HL-60 (cell line): ENCODE results near the gene PCBD2.

Experiments
- DNase-seq, 2 experiments: peaks; one replicate each; pipeline ENCODE4 v3.0.0-alpha.2; 2010 to 2020; ENCODE audit warnings: low read depth in 1 of 2, low spot score in 1 of 2
- H3K27ac ChIP-seq: fragments of 250-450 bp; sonication (Bioruptor Pico); replicated peaks from 2 replicates; pipeline ENCODE4 v1.5.1; 2020; ENCODE audit warnings: mild to moderate bottlenecking, moderate library complexity
- H3K27me3 ChIP-seq: fragments of 250-450 bp; sonication (Bioruptor Pico); 2 replicates; pipeline ENCODE4 v1.5.1; 2021; ENCODE audit warnings: mild to moderate bottlenecking, moderate library complexity; ENCODE audit not compliant: insufficient read depth, poor library complexity, severe bottlenecking
- H3K4me3 ChIP-seq: replicated peaks from 2 replicates; pipeline ENCODE4 v1.5.1; 2011; ENCODE audit warnings: mild to moderate bottlenecking, control low read depth, low read length; ENCODE audit not compliant: insufficient read depth
- CTCF ChIP-seq: IDR thresholded peaks from one replicate; pipeline ENCODE4 v1.5.1; 2011; ENCODE audit warnings: low read length, control low read depth, inconsistent platforms; ENCODE audit not compliant: insufficient read depth
- GABPA ChIP-seq: IDR thresholded peaks from 2 replicates; pipeline ENCODE4 v1.6.1; 2012; ENCODE audit warnings: low read depth
- POLR2AphosphoS5 ChIP-seq: IDR thresholded peaks from 2 replicates; pipeline ENCODE4 v1.6.1; 2012; ENCODE audit warnings: low read depth
- SPI1 ChIP-seq: IDR thresholded peaks from 2 replicates; pipeline ENCODE4 v1.6.1; 2012; ENCODE audit warnings: low read depth, mild to moderate bottlenecking, borderline replicate concordance
- TF ChIP-seq, protein P1 (sequence below): IDR thresholded peaks from 2 replicates; pipeline ENCODE4 v1.6.1; 2012; ENCODE audit warnings: low read depth; ENCODE audit not compliant: insufficient replicate concordance

The PCBD2 gene

GRCh38 chr5:134964359-134965270 is 59.7 kb downstream of the PCBD2 start:
- no peaks in the 10 kb centered on the region for H3K27me3 ChIP-seq
- no peak for DNase-seq
- H3K27ac ChIP-seq: no peak overlapping the region
- H3K4me3 ChIP-seq: no peak overlapping the region
- no peak for TF ChIP-seq CTCF
- TF ChIP-seq, protein P1, sequence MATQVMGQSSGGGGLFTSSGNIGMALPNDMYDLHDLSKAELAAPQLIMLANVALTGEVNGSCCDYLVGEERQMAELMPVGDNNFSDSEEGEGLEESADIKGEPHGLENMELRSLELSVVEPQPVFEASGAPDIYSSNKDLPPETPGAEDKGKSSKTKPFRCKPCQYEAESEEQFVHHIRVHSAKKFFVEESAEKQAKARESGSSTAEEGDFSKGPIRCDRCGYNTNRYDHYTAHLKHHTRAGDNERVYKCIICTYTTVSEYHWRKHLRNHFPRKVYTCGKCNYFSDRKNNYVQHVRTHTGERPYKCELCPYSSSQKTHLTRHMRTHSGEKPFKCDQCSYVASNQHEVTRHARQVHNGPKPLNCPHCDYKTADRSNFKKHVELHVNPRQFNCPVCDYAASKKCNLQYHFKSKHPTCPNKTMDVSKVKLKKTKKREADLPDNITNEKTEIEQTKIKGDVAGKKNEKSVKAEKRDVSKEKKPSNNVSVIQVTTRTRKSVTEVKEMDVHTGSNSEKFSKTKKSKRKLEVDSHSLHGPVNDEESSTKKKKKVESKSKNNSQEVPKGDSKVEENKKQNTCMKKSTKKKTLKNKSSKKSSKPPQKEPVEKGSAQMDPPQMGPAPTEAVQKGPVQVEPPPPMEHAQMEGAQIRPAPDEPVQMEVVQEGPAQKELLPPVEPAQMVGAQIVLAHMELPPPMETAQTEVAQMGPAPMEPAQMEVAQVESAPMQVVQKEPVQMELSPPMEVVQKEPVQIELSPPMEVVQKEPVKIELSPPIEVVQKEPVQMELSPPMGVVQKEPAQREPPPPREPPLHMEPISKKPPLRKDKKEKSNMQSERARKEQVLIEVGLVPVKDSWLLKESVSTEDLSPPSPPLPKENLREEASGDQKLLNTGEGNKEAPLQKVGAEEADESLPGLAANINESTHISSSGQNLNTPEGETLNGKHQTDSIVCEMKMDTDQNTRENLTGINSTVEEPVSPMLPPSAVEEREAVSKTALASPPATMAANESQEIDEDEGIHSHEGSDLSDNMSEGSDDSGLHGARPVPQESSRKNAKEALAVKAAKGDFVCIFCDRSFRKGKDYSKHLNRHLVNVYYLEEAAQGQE: no peak
- TF ChIP-seq POLR2AphosphoS5: no peak
- TF ChIP-seq GABPA: no peak
- TF ChIP-seq SPI1: no peak

- Histone ChIP-seq H3K27me3 (no peaks in the 10 kb centered on the region), H3K4me3 (no peak overlapping the region), H3K27ac (no peak overlapping the region)
- TF ChIP-seq, protein P1: no peak
- DNase-seq: no peak
Measured at GRCh38 chr5:134965271-134965825, 60.4 kb downstream of the PCBD2 start.

- no peak for DNase-seq
- Histone ChIP-seq H3K4me3 (no peak within 1 kb of the TSS), H3K27ac (no peak within 1 kb of the TSS), H3K27me3 (no peaks in the 10 kb centered on the region)
- TF ChIP-seq CTCF (no peak), POLR2AphosphoS5 (no peak)
- TF ChIP-seq, protein P1: no peak
Measured at GRCh38 chr5:134967607-134968006, 62.7 kb downstream of the PCBD2 start, which contains the start of gene CATSPER3. TSS of gene CATSPER3 (plus strand) at chr5:134967907. CDS start at chr5:134967992, 85 bp downstream.
